Loucy (cell line): ENCODE measurements around the gene DTNA.

Source experiments
- CTCF ChIP-seq: fragments of 200-600 bp; sonication (generic); conservative IDR thresholded peaks from 2 replicates; pipeline ENCODE4 v1.5.1; 2014; ENCODE audit warnings: mild to moderate bottlenecking, antibody characterized with exemption, low read length
- EZH2phosphoT487 ChIP-seq: fragments of 200-600 bp; IDR thresholded peaks from 2 replicates; pipeline ENCODE4 v1.6.1; 2018; ENCODE audit warnings: antibody characterized with exemption, mild to moderate bottlenecking, moderate library complexity, borderline replicate concordance

GRCh38 chr18:34697233-34697632 is 12.9 kb upstream of the DTNA start:
- TF ChIP-seq CTCF (no peak), EZH2phosphoT487 (no peak)
